ENCODE data around the gene EPB41L2. TPM values are rescaled to one million over a fixed set of nuclear protein-coding genes. Genes with fewer than 3 reads are reported as not detected.

EPB41L2 gene
- total RNA-seq, 1 experiment from 2014 or later, result 199 TPM

- CTCF ChIA-PET, result no interaction called here
- H3K4me3 ChIP-seq (ENCODE audit: low read depth in 2 of 2, low read length in 2 of 2), result no peak overlapping the region
These were observed 216.5 kb downstream of the EPB41L2 start for GRCh38 chr6:130846501-130846900.

DNA sequence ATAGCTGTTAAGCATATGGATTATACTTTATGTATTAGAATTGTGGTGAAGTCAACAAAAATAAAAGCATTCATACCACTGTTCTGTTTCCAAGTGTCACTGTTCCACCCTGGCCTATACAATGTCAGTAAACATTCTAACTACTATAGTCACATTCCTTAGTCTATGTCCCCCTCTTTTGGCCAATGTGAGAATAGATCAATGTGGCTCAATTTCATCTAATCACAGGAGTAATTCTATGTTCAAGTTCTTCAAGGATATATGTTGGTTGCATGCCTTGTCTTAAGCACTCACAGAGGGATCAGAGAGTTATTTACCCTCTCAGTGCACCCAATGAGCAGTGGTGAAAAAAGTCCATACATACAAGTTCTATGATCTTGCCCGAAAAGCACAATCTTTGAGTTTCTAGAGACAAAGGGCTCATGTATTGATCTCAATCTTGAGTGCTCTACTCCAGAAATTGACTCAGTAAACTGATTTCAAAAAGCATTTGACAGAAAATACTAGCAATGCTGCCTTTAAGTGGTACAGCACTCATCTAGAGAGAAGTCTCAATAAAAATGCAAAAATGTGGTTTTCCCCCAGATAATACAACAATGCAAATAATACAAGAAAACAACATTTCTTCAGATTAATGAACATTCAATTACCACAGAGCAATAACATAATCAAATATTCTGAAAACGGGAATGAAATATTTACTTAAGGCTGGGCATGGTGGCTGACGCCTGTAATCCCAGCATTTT lies 219.3 kb downstream of the EPB41L2 start:
- ChIA-PET CTCF (no interaction called here), POLR2A (no interaction called here)
- H3K36me3 ChIP-seq (ENCODE audit: control insufficient read depth, insufficient read depth, low read length), result no peaks in the 10 kb centered on the region
- in situ Hi-C loops (cut with HindIII; ENCODE audit: low pct_unique_long_range_greater_than_20kb, low sequenced_read_pairs), result no loop called here
- H3K9me3 ChIP-seq (ENCODE audit: control insufficient read depth, insufficient read depth, low read depth, low read length), result no peaks in the 10 kb centered on the region
- no TSS peak for BruUV-seq (replicated peaks)
- H3K4me3 ChIP-seq (ENCODE audit: low read depth in 2 of 2, low read length in 2 of 2), result no peak overlapping the region
- intact Hi-C loops (cut with micrococcal nuclease; ENCODE audit: unreplicated experiment), result loop anchor here (5.0 kb wide), 1 partner anchor 521 kb away; no protein-coding TSS in a partner anchor
- ATAC-seq (peak; percentile 77), DNase-seq (ENCODE audit: low read depth, low spot score) (peak; percentile 8)
- H3K27me3 ChIP-seq (ENCODE audit: control insufficient read depth, insufficient read depth, low read length), result no peaks in the 10 kb centered on the region
- H3K27ac ChIP-seq (ENCODE audit: low read length), result no peak overlapping the region
- TF ChIP-seq SIN3A (IDR thresholded peaks at IDR 0.05; ENCODE audit: borderline replicate concordance, insufficient read depth, low read depth, low read length), result no peak
- no peak for TF ChIP-seq POLR2AphosphoS5 (IDR thresholded peaks at IDR 0.05; ENCODE audit: low read depth, low read length)
- no peak for TF ChIP-seq TCF7L2 (IDR thresholded peaks at IDR 0.05; ENCODE audit: low read depth, low read length)
- TF ChIP-seq, protein P1, sequence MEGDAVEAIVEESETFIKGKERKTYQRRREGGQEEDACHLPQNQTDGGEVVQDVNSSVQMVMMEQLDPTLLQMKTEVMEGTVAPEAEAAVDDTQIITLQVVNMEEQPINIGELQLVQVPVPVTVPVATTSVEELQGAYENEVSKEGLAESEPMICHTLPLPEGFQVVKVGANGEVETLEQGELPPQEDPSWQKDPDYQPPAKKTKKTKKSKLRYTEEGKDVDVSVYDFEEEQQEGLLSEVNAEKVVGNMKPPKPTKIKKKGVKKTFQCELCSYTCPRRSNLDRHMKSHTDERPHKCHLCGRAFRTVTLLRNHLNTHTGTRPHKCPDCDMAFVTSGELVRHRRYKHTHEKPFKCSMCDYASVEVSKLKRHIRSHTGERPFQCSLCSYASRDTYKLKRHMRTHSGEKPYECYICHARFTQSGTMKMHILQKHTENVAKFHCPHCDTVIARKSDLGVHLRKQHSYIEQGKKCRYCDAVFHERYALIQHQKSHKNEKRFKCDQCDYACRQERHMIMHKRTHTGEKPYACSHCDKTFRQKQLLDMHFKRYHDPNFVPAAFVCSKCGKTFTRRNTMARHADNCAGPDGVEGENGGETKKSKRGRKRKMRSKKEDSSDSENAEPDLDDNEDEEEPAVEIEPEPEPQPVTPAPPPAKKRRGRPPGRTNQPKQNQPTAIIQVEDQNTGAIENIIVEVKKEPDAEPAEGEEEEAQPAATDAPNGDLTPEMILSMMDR (IDR thresholded peaks at IDR 0.05), result peak; percentile 39; the same call in 1 of the 2 replicates
- no peak for TF ChIP-seq REST (IDR thresholded peaks at IDR 0.05; ENCODE audit: insufficient read depth in 1 of 2, low read depth in 2 of 2, low read length in 1 of 2)
- no peaks in the 10 kb centered on the region for H3K4me1 ChIP-seq (ENCODE audit: control insufficient read depth, insufficient read depth, low read length)

More at GRCh38 chr6:130846501-130846900, 216.5 kb downstream of the EPB41L2 start:
- no TSS peak for BruUV-seq (replicated peaks)
- no peak for DNase-seq (ENCODE audit: low read depth, low spot score)
- in situ Hi-C loops (cut with HindIII; ENCODE audit: low pct_unique_long_range_greater_than_20kb, low sequenced_read_pairs), result no loop called here
- Histone ChIP-seq H3K36me3 (ENCODE audit: control insufficient read depth, insufficient read depth, low read length) (no peaks in the 10 kb centered on the region), H3K27ac (ENCODE audit: low read length) (no peak overlapping the region), H3K4me1 (ENCODE audit: control insufficient read depth, insufficient read depth, low read length) (no peaks in the 10 kb centered on the region), H3K27me3 (ENCODE audit: control insufficient read depth, insufficient read depth, low read length) (no peaks in the 10 kb centered on the region), H3K9me3 (ENCODE audit: control insufficient read depth, insufficient read depth, low read depth, low read length) (no peaks in the 10 kb centered on the region)
- POLR2A ChIA-PET, result no interaction called here
- TF ChIP-seq REST (IDR thresholded peaks at IDR 0.05; ENCODE audit: insufficient read depth in 1 of 2, low read depth in 2 of 2, low read length in 1 of 2) (no peak), SIN3A (IDR thresholded peaks at IDR 0.05; ENCODE audit: borderline replicate concordance, insufficient read depth, low read depth, low read length) (no peak), TCF7L2 (IDR thresholded peaks at IDR 0.05; ENCODE audit: low read depth, low read length) (no peak), POLR2AphosphoS5 (IDR thresholded peaks at IDR 0.05; ENCODE audit: low read depth, low read length) (no peak)
- TF ChIP-seq, protein P1 (IDR thresholded peaks at IDR 0.05), result no peak
- intact Hi-C loops (cut with micrococcal nuclease; ENCODE audit: unreplicated experiment), result no loop called here
- no peak for ATAC-seq
